IPS-18c (cell line): ENCODE data around the gene PLEKHG4.

Source experiments
- H3K4me3 ChIP-seq: 2 replicates; pipeline ENCODE4 v1.7.0; 2013; ENCODE audit warnings: low read depth, mild to moderate bottlenecking, low read length, moderate library complexity; ENCODE audit not compliant: insufficient read depth
- H3K9me3 ChIP-seq: one replicate; pipeline ENCODE4 v1.6.1; 2013; ENCODE audit warnings: mild to moderate bottlenecking, low read length, moderate library complexity; ENCODE audit not compliant: control insufficient read depth, insufficient read depth

The PLEKHG4 gene

GRCh38 chr16:67336648-67337047 is 57.3 kb downstream of the PLEKHG4 start:
- no peaks in the 10 kb centered on the region for H3K9me3 ChIP-seq
- H3K4me3 ChIP-seq: no peak overlapping the region
